Measurements from ENCODE around the gene PRKAA2.

Gene PRKAA2

DNA sequence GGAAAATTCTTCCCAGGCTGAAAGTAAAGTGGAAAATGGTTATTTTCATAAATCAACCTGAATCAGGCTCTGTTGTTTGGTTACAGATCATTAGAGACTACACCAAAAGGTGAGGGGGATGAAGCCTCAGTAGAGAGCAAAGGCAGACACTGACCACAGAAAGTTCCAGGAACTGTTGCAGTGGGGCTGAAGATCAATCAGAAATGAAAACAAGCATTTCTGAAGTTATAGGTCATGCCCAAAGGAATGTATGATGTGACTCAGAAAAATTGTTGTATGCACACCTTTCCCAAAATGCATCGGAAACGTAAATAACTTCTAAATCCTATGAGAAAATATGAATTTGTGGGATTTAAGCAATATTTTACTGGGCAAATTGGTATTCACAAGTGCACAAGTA lies 110.8 kb downstream of the PRKAA2 start:
- in situ Hi-C loops (cut with MboI; ENCODE audit: low pct_unique_long_range_greater_than_20kb, low sequenced_read_pairs, unreplicated experiment) = no loop called here
- no peak for DNase-seq (ENCODE audit: low spot score)
- no peak for TF ChIP-seq CTCF (IDR thresholded peaks at IDR 0.05; ENCODE audit: extremely low read depth, insufficient read depth, missing control alignments)

GRCh38 chr1:56758135-56758534 lies 113.0 kb downstream of the PRKAA2 start:
- in situ Hi-C loops (cut with MboI; ENCODE audit: low pct_unique_long_range_greater_than_20kb, low sequenced_read_pairs, unreplicated experiment) = no loop called here
- TF ChIP-seq CTCF (IDR thresholded peaks at IDR 0.05; ENCODE audit: extremely low read depth, insufficient read depth, missing control alignments) = no peak
- DNase-seq (ENCODE audit: low spot score) = no peak

DNA sequence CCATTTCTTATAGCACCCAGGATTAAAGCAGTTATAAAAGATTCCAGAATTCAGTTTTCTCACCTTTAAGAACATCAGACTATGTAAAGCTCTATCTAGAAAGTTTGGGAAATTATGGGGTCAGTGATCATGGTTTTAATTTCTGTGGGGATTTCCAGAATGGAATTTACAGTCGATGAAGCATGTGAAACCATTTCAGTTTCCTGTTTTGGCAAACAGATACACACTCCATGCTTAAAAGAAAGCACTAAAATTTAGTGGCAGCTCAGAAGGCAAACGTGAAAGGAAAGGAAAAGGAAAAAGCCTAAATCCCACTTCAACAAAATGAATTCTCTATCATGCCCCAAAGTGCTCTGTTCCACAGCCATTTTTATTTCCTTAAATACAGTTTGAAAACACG lies 113.7 kb downstream of the PRKAA2 start:
- DNase-seq (ENCODE audit: low spot score) = no peak
- TF ChIP-seq CTCF (IDR thresholded peaks at IDR 0.05; ENCODE audit: extremely low read depth, insufficient read depth, missing control alignments) = no peak
- in situ Hi-C loops (cut with MboI; ENCODE audit: low pct_unique_long_range_greater_than_20kb, low sequenced_read_pairs, unreplicated experiment) = no loop called here

Data from GM13977 (cell line).